Measurements from ENCODE around the gene IMP3.

IMP3 gene

DNA sequence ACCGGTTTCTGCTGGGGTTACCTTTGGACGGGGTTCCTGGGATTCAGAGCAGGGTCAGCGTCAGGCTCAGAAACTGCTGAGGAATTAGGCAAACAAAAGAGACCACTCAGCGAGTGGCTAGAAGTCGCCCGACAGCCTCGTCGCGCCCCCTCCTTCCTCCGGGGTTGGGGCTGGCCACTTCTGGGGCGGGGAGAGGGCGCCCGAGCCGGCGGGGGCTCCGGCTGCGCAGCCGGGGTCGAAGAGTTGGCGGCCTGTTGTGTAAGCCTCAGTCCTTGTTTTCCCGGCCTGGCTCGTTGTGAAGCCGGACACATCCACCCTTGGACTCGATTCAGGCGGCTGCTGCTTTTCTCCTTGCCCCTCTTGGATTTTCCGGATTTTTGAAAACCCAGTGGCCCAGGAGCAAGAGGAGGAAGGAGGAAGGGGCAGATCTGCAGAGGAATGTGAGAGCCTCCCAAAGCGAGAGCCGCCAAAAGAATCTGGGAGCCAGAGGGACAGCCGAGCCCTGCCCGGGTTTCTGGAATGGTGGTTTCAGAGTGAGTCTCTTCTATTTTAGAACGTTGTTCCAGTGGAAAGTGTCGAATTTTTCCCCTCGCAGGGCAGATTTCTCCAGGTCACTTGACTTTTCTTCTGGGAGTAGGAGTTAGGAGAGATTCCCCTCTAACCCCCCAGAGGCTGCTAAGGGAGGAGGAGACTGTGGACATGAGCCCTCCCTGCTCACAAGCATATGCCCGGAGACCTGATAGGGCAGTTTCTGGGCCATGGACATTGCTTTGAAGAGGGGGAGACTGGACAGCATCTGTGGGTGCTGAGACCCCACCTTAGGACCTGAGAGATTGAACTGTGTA lies 8.4 kb upstream of the IMP3 start:
- H3K4me3 ChIP-seq (ENCODE audit: low read depth, low read length): peak overlapping the region; percentile 85
- TF ChIP-seq, protein P1, sequence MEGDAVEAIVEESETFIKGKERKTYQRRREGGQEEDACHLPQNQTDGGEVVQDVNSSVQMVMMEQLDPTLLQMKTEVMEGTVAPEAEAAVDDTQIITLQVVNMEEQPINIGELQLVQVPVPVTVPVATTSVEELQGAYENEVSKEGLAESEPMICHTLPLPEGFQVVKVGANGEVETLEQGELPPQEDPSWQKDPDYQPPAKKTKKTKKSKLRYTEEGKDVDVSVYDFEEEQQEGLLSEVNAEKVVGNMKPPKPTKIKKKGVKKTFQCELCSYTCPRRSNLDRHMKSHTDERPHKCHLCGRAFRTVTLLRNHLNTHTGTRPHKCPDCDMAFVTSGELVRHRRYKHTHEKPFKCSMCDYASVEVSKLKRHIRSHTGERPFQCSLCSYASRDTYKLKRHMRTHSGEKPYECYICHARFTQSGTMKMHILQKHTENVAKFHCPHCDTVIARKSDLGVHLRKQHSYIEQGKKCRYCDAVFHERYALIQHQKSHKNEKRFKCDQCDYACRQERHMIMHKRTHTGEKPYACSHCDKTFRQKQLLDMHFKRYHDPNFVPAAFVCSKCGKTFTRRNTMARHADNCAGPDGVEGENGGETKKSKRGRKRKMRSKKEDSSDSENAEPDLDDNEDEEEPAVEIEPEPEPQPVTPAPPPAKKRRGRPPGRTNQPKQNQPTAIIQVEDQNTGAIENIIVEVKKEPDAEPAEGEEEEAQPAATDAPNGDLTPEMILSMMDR (IDR thresholded peaks at IDR 0.05; ENCODE audit: low read depth, low read length): no peak

DNA sequence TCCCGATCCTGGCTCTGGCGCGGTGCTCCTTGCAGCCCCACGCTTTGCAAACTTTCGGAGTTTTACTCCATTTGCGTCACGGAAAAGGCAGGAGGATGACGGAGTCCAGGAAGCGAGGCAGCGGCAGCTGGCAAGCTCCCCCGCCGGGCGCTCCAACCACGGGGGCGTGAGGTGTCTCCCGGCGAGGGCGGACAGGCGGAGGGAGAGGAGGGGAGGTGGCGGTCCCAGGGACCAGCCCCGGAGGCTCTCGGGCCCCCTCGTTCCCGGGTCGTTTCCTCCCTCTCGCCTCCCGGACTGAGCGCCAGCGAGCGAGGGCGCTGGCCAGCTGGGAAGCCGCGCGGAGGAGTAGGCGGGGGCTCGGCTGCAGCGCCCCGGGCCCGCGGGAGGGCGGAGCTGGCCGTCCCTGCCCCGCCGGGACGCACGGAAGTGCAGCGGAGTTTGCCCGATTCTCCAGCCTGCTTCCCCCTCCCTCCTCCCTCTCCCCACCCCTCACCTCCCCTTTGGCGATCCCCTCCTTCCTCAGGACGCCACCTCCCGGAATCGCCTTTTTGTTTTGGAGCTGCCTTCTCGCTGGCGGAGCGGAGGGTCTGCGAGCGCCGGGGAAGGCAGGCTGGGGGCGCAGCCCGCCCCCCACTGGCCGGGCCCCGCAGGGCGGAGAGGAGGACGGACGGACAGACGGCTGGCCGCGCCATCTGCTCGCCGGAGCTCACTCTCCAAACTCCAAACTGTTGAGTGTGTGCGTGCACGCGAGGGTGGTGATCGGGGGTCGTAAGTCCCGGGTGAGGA lies 7.5 kb upstream of the IMP3 start, which contains the start of gene SNX33:
TSS of gene SNX33 (plus strand) at position 543 of the 786 bp plus-strand sequence. CDS start 1,191 bp downstream, outside the sequence.
- peak within 1 kb of the TSS; percentile 85 for H3K4me3 ChIP-seq (ENCODE audit: low read depth, low read length)
- TF ChIP-seq, protein P1 (IDR thresholded peaks at IDR 0.05; ENCODE audit: low read depth, low read length): peak; percentile 40

DNA sequence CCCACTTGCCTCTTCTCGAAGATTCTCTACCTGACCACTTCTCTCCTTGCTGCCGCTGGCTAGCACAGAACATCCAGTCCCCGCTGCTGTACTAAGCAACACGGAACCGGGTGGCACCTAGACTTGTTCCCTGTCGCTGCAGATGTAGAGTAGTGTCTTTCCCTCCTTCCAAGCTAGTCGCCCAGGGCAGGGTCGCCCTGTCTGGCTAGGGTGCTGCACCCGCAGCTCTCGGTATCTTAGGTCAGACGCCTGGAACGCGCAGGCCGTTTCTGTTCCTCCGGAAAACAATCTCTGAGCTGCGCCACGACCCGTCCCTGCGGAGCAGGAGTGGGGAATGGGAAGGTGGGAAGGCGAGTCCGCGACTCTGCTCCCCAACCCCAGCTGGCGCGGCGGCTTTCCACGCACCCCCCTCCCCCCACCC lies 6.9 kb upstream of the IMP3 start:
- peak overlapping the region; percentile 85 for H3K4me3 ChIP-seq (ENCODE audit: low read depth, low read length)
- TF ChIP-seq, protein P1 (IDR thresholded peaks at IDR 0.05; ENCODE audit: low read depth, low read length): no peak

DNA sequence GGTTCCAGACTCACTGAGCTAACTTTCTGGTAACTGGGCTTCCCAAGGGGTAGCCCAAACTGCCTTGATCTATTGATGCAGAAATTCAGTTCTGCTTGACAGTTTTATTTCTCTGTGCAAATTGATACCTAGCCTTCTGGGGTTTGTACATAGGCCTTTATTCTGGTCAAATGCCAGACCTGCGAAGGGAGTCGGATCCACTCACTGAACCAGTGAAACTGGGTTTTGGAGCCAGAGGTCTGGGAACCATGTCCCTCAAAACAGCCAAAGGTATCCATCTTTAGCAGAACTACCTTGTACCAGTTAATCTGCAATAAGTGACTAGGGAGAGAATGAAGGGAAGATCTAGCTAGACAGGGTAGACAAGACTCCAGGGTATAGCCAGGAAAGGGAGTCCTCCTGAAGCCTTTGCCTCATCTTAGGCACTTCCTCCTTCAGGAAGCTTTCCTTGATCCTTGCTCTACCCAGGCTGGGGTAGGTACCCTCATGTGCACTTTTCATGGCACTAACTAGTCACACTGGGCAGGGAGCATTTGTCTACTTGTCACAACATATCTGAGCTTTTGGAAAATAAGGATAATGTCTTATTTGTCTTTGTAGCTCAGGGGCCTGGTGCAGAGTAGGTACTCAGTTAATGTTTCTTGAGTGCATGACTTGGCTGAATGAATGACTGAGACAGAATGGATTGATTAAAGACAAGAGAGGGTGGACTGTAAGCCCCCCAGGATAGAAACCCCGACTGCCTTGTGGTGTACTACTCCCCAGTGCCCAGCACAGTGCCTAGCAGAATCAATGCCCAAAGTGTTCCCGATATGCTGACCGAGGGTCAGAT lies 6.3 kb upstream of the IMP3 start:
- TF ChIP-seq, protein P1 (IDR thresholded peaks at IDR 0.05; ENCODE audit: low read depth, low read length): no peak
- peak overlapping the region; percentile 85 for H3K4me3 ChIP-seq (ENCODE audit: low read depth, low read length)

DNA sequence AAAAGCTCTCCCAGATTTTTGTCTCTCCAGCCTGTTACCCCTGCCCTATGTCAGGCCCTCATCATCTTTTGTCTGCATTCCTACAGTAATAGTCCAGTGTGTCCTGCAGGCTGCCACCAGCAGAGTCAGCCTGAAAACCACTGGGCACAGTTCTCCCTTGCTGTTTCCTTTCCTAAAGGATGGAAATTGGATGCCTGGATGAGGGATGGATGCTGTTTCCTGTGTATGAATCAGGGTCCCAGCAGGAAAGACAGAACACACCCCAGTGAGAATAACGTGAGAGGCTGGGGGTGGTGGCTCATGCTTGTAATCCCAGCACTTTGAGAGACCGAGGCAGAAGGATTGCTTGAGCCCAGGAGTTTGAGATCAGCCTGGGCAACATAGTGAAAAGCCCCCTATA lies 4.4 kb upstream of the IMP3 start:
- H3K4me3 ChIP-seq (ENCODE audit: low read depth, low read length): no peak overlapping the region
- TF ChIP-seq, protein P1 (IDR thresholded peaks at IDR 0.05; ENCODE audit: low read depth, low read length): no peak

DNA sequence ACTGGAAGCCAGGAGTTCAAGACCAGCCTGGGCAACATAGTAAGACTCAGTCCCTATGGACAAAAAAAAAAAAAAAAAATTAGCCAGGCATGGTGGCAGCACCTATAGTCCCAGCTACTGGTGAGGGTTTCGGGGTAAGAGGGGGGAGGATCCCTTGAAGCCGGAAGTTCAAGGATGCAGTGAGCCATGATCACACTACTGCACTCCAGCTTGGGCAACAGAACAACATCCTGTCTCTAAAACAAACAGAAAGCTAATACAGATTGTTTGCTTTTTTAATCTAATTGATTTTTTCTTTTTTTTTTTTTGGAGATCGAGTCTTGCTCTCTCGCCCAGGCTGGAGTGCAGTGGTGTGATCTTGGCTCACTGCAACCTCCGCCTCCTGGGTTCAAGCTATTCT lies 1.6 kb upstream of the IMP3 start:
- no peak overlapping the region for H3K4me3 ChIP-seq (ENCODE audit: low read depth, low read length)
- TF ChIP-seq, protein P1 (IDR thresholded peaks at IDR 0.05; ENCODE audit: low read depth, low read length): no peak
